ENCODE results near the gene PZP.

DNA sequence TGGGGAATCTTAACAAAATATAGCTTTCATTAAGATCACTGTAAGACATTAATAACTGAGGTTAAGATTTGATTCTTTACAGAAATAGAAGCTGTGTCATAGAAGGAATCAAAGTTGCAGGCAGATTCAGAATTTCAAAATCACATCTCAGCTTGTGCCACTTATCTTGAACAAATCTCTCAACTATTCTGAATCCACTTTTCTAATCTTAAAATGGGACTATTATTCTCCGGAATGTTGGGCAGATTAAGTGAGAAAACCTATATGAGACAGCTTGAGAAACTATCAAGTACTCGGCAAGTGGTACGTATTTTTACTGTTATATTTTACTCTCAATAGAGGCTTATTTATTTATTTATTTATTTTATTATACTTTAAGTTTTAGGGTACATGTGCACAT lies 28.4 kb downstream of the PZP start:
- TF ChIP-seq POLR2AphosphoS5 (IDR thresholded peaks at IDR 0.05; ENCODE audit: low read depth, low read length) (no peak), POLR2A (IDR thresholded peaks at IDR 0.05; ENCODE audit: low read depth, low read length) (no peak)

All from GM12892 (cell line).